ENCODE measurements around the gene MYO1H.

The MYO1H gene

DNA sequence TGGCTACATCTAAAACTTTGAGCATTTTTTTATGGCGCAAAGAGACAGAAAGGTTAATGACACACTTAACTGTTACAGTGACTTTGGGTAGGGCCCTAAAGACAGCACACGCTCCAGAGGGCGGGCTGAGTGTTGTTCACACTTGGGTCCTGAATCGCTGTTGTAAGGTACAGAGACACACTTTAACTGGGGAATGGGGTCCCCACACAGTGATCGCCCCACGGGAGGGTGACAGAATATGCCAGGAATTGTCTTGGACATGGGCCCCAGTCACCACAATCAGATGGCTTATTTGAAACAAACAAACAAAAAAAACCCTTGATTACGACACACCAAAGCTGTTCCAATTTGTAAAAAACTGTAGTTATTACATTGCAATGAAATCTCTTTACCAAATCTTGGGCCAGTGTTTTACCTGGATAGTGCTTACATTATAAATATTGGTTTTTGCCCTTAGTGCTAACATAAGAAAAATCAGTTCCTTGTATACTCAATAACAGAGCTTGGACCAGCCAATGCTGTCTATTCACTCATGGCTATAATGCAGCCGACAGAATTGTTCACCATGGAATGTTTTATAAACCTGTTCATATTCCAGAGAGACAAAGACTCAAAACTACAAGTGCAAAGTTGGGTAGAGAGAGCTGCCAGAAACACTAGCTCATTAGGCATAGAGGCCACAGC is 101.1 kb downstream of the MYO1H start:
- no peak for DNase-seq

DNA sequence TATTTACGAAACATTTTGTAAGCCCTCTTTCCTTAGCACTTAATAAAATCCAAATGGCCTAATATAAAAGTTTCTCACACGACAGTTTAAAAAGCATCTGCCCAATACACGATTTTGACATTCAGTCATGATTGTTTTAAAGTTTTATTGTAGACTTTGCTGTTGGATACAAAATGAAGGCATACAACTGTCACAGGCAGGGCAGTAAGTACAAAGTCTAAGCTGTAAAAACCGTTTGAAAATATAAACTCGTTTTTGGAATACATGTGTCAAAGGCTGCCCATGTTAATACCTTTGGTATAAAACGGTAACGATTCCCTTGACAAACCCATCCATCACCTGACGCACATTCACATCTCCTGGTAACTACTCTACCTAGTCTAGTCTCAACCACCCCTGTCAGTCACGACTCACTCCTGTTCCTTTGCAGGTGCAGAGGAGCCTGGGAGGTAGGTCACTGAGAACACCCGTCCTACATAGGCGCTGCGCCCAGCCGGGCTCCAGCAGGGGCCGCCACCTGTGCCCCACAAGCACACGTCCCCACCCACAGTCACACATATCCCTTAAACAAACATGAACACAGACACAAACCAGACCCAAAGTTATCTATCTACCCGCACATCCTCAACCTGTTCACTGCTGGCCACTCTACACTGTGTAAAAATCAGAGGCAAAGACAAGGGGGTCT is 102.3 kb downstream of the MYO1H start:
- DNase-seq: no peak

DNA sequence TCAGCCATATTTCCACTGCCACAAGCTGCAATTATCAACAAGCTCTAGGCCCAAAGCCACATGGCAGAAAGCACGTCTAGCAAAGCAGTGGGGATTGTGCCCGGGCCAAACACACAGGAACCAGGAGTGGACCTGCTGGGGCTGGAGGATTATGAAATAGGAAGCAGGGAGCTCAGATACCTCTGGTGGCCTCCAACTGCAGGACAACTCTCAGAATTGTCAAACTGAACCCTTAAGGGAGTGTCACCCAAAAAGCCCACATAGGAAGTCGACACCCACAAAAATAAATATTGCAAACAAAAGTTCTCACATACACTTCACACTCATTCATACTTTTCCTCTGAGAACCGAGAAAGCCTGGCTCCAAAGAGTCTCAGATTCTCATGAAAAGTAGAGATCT is 103.3 kb downstream of the MYO1H start:
- peak in 1 of 5 experiments; percentile 2 for DNase-seq

DNA sequence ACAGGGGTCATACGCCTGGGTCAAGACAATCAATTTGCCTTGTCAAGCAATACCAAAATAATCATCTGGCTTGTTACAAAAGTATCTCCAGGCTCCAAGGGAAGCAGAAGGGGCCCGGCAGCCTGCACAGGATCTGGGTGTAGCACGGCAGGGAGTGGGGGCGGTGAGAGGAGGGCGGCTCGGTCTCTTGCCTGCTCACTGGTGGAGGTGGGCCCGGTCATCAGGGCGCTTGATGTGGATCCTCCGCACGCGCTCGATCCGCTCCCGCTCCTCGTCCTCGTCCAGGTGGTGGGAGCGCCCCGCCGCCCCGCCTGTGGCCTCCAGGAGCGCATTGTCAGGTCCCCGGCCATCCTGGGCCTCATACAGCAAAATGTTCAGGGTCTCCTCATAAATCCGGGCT is 103.7 kb downstream of the MYO1H start:
- no peak for DNase-seq

DNA sequence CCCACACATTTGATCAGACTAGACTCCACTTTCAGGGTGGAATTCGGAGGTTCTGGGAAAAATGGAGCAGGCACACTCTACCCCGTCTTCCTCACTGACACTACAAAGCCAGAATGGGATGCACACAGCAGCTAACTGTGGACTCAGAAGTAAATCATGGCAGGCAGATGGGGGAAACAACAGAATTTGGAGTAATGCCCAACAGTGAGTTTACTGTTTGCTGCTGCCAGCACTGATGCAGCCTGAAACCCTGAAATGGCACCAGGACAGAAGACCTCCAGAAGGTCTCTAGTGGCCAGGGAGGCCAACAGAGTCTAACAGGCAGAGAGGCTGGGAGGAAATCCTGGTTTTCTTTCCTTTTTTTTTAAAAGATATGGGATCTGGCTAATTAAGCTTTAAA is 104.8 kb downstream of the MYO1H start:
- DNase-seq: no peak

DNA sequence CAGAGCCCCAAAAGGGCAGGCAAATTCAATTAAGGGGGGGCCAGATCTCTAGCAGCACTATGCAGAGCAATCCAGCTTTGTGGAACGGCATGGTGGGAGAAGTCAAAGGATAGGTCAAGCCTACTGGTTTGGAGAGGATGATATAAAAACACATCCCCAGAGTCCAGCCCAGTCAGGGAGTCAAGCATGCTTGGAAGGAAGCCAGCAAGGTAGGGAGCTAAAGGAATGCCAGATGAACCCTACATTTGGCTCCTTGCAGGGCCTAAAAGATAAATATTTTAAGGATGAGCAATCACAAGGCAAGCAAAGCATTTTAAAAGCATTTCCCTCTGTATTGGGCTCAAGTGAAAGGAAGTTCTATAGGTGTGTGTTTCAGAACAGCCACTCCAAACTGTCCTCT is 108.0 kb downstream of the MYO1H start:
- no peak for DNase-seq

DNA sequence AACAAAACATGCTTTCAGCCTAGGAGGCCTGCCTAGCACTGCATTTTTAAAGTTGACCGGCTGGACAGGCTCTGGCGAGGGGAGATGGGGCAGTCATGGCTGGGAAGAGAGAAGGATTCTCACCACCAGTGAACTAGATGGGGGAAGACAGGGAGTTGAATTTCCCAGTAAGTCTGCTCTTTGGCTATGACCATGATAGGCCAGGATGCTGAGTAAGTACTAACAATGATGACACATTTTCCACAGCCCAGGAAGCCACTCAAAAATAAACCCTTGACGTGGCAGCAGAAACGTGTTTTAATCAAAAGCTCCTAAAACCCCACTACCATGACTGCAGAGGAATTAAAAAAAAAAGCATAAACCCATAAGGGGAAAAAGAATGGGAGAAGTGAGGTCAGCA is 110.4 kb downstream of the MYO1H start:
- no peak for DNase-seq

DNA sequence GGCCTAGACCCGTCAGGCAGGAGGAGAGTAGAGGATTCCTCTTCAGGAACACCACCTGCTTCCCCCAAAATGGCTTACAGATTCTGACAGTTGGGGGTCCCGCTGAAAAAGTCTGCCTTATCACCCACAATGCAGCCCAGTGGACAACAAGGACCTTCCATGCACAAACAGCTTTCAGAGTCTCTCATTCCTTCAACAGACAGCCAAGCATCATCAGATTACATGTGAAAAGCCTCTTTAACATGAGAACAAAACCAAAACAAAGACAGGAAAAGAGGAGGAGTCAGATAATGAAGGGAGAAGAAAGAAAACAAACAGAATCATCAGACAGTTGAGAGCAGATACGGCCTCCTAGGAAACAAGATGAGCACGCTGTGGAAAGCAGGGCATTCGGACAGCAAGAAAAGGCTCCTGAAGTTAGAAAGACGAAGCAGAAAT is 111.1 kb downstream of the MYO1H start:
- DNase-seq: no peak

DNA sequence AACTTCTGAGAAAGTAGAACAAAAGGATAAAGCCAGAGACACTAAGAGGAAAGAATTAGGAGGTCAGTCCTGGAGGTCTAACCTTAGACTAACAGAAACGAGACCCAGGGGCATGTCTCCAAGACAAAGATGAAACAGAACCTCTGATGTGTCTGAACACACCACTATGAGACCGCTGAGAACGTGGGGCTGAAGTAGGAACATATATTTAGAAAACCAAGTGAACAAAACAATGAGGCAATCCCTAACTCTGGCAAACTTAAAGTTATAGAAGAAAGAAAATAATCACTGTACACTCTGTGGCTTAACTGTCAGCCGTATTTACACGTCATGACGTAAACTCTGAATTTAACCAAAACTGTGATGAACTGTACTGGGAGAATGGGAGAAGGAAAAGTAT is 111.5 kb downstream of the MYO1H start:
- DNase-seq: no peak

DNA sequence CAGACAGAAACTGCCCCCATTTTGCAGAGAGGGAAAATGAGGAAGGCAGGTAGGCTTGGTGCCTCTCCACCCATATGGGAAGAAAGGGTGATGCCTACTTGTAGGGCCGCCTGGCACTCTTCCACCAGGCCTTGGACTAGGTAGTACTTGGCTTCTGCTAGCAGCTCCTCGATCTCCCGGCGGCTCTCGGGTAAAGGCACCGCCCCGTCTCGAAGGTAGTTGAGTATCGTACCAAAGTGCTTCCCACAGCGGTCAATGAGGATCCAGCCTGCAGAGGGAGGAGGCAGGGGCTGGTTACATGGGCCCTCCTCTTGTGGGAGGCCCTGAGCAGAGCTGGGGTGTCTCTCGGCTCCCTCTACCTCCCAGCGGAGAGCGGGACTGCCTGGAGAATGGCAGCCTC is 112.8 kb downstream of the MYO1H start:
- no peak for DNase-seq

DNA sequence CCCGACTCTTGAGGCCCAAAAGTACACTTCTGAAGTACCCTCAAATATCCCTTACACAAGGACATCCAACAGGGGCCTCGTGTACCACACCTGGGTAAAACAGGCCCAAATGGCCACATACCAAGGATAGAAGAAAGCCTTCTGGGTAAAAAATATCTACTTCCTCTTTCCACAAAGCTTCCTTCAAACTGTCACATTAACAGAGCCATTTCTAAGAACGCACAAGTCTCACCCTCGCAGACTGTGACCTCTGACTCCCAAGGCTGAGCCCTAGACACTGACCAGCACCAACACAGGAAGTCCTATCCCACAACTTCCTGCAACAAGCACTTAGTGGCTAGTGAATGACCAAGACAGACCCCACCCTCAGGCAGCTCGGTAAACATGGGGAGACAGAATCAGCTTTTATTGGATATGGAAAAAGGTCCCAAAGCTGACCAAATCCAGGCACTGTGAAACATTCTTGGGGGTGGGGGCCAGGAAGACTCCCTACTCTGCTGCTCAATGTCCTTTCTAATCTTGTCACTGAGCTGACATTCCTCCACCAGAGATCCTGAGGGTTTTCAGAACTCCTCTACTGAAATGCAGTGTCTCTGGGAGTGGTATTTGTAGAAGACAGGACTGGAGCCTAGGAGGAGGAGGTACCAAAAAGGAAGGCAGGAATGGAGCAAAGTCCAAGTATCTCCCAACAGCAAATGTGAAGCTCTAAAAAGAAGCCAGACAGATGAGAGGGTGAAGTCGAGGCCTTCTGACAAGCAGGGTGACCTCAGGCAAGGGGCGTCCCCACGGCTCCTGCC is 113.5 kb downstream of the MYO1H start:
- no peak for DNase-seq

DNA sequence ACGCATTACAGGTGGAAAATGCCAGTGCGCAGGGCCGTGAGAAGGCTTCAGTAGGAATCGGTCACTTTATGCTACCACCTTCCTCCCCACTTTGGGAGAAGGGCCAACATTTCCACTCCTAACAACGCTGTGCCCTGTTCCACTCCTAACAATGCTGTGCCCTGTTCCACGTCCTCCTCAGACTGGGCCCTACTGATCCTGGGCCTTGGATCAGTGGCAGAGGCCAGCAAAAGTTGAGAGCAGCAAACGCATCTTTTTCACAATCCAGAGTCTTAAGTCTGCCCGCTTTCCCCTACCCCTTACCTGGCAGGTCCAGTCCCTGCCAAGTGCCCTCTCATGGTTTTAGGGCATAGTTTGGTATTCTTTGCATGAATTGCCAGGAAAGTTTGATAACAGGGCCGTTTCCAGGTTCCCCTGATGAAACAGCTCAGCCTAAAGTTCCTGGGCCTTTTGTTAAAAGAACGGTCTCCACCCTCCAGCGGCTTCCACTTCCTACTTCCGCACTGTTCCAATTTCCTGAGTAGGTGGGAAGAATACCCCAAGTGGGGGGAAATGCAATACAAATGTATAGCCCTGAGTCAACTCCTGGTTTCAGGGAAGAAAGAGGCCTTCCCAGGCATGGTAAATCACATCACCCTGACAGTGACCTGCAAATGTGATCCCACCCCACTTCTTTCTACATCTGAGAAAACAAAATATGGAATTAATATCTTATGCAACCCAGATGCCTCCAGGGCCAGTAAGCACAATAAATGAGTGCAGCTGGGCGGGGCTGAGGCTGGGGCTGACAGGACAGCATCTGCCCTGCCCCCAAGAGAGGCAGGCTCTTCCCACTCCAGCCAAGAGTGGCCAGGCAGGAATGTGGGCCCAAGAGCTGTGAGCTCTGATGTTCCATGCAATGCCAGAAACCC is 114.4 kb downstream of the MYO1H start:
- no peak for DNase-seq

DNA sequence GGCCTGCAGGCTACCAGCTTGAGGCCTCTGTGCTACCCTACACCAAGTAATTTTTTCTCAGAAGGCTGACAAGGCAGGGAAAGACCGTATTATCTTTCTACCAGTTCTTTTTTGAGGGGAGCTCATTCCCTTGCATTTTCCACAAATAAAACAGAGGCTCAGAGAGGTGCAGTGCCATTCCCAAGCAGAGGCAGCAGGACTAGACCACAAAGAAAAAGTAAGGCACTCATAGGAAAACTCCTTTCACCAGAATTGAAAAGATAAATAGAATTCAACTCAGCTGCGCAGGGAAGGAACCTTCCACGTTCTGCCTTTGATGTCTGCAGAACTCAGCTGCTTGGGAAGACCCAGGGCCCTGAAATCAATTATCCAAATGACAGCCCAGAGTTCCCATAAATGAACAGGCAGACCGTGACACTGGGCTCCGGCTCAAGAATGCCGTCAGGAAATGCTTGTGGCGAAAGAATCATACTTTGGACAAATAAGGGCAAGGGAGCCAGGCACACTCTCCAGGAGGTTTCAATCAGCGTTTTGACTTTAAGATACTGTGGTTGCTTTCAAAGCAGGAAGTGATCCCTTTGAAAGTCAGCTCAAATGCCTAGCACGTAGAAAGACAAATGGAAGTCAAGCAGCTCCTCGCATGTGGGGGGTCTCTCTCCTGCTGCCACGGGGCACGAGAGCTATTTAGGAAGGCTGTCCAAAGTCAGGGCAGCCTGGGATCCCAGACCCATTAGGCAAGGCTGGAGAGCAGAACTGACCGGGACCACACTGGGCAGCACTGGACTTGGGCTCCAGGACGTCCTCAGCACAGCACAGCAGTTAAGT is 115.4 kb downstream of the MYO1H start:
- DNase-seq: peak in 1 of 5 experiments; percentile 10

DNA sequence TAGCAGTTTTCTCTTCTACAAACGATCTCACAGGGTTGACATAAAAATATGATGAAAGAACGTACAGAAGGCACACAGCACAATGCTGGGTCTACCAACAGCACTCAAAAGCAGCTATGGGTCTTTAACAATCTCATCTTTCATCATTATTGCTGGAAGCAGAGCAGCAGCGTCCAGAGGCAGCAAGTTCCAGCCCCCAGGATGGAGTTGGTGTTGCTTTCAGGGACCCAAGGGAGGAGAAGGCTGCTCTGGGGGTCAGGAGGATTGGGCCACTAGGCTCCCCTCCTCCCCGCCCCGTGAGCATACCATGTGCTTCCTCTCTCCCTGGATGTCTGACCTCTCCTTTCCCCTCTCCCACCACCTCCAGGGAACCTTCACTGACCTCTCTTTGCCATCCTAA is 116.1 kb downstream of the MYO1H start:
- no peak for DNase-seq

DNA sequence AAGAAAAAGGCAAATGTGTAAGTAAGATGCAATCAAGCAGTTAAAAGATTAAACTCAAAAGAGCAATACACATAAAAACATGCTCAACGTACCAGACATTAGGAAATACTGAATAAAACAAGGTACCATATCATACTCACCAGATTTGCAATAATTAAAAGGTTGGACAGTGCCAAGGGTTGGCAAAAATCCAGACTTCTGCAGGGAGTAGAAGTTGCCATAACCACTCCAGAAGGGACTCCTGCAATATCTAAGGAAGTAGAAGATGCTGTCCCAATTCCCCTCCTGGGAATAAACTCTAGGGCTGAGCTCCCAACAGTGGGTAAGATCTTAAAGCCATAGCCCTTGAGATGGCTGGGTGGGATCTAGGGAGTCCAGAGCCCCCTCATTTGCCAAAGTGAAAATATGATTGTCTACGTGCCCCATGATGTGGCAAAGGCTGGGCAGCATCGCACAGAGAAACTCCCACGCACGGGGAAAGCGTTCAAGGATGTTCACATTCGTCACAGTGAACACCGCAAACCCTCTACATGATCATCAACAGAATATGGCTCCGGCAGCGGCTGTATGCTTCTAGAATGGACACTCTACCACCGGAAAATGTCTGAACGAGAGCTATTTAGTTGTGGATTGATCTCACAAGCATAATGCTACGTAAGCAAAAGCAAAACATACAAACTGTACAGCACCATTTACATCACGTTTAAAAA is 117.1 kb downstream of the MYO1H start:
- DNase-seq: no peak

DNA sequence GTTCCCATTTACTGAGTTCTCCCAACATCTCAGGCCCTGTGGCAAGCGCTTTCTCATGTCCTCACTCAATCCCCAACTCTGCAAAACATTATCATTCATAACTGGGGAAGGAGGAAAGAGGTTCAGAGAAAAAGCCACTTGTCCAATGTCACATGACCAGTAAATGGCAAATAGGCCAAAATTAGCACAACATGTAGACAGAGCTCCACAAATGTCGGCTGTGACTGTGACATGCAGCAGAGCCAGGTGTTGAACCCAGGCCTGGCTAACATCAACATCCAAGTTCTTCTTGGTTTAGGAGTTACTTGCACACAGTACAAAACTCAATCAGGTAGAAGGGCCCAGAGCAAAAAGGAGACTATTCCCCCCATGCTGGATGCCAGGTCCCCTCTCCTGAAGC is 118.6 kb downstream of the MYO1H start:
- no peak for DNase-seq

DNA sequence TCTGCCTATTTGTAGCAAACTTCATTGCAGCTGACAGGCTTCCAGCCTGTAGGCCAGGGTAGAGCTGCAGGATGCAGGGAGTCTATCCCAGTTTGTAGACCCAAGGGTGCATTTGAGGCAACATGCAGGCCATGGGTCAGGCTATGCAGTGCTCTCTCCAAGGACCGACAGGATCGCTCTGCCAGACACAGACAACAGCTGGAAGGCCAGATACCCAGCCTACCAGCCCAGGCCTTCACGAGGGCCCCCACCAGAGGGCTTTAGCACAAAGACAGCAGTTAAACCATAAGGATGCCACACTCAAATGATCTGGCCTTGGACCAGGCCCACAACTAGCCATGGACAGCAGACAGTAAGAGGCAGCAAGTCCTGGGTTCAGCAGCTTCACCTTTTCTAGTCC is 119.1 kb downstream of the MYO1H start:
- no peak for DNase-seq

DNA sequence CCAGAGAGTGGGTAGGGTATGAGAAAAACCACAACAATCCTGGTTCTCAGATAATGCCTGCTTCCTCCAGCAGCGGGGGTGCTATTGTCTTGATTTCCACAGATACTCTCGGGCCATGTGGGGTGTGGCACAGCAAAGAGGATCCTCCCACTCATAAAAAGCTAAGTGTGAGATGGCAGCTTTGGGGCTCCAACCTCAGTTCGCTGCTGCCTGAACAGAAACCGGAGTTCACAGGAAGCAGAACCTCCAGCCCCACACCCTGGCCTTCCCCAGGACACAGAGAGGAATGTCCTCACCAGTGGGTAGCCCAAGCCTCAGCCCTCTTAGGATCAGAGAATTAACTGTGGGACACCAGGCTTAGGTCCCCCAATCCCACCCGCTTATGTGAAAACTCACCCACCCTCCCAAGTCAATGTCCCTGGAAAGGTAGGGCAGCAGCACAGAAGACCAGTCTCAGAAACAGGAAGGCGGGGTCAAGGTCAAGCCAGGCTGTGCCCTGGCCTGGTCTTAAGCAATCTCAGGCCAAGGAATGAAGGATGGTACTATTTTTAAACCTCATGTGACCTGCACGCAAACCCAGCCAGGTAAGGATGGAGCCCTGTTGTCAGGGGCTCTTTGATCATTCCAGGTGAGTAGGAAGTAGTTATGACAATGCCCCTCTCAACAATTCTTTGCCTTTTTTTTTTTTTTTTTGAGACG is 120.4 kb downstream of the MYO1H start:
- DNase-seq: no peak

DNA sequence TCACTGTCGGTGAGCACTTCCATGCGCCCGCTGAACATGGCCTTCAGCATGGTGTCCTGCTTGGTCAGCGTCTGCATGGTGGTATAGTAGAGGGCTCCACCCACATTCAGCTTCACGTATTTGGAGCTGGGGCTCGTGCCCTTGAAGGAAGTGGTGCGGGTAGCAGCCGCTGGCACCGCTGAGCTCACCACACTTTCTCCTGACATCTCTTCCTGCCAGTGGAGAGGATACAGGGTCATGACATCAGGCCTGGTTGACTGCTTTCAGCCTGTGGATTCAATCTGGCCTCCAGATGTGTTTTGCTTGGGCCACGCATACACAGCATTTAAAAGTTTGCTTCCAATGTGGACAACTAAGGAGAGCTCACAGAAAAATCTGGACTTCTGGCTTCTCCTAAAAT is 121.8 kb downstream of the MYO1H start:
- DNase-seq: peak in 1 of 5 experiments; percentile 11

DNA sequence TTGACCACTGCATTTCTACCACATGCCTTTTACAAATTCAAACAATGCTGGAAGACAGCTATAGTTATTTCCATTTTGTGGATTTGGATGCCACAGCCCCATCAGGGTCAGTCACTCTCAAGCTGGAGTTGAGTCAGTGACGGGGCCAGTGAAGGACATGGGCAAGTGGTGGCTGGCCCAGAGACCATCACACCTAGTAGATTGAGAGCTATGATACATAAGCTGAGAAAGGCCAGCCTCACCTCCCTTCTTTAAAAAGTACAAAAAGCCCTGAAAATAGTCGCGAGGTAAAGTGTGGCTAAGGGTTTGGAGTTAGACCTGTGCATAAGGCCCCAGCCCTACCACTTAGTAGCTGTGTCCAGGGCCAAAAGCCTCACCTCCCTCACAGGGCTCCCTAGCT is 125.3 kb downstream of the MYO1H start:
- no peak for DNase-seq
